GM23248 (cell line): ENCODE measurements around the gene SUN2. TPM values are rescaled to one million over a fixed set of nuclear protein-coding genes. Genes with fewer than 3 reads are reported as not detected.
A peak's percentile ranks its signal among the peaks of the same experiment; 100 is the strongest.

Source experiments
- DNase-seq: peaks from one replicate; pipeline ENCODE4 v3.0.0-alpha.2; 2015
- H2AFZ ChIP-seq: fragments of 200-600 bp; sonication (generic); 2 replicates; pipeline ENCODE4 v1.6.1; 2016; ENCODE audit warnings: antibody characterized with exemption
- H3F3A ChIP-seq: fragments of 200-600 bp; sonication (generic); 2 replicates; pipeline ENCODE4 v1.6.1; 2016; ENCODE audit warnings: mild to moderate bottlenecking, antibody characterized with exemption, mixed run types; ENCODE audit not compliant: insufficient read depth
- H3K27ac ChIP-seq: fragments of 200-600 bp; sonication (generic); 2 replicates; pipeline ENCODE4 v1.5.1; 2016; ENCODE audit warnings: mild to moderate bottlenecking
- H3K27me3 ChIP-seq: fragments of 200-600 bp; sonication (generic); replicated peaks from 2 replicates; pipeline ENCODE4 v1.6.1; 2016; ENCODE audit warnings: mild to moderate bottlenecking; ENCODE audit not compliant: insufficient read depth
- H3K36me3 ChIP-seq: fragments of 200-600 bp; sonication (generic); 2 replicates; pipeline ENCODE4 v1.6.1; 2016; ENCODE audit warnings: low read depth, mild to moderate bottlenecking
- H3K4me1 ChIP-seq: fragments of 200-600 bp; sonication (generic); 2 replicates; pipeline ENCODE4 v1.6.1; 2016; ENCODE audit warnings: mild to moderate bottlenecking; ENCODE audit not compliant: insufficient read depth
- H3K4me2 ChIP-seq: fragments of 200-600 bp; sonication (generic); one replicate; pipeline ENCODE4 v1.6.1; 2016; ENCODE audit warnings: mild to moderate bottlenecking; ENCODE audit not compliant: unreplicated experiment
- H3K4me3 ChIP-seq: fragments of 200-600 bp; sonication (generic); 2 replicates; pipeline ENCODE4 v1.5.1; 2016; ENCODE audit warnings: mild to moderate bottlenecking
- H3K79me2 ChIP-seq: fragments of 200-600 bp; sonication (generic); 2 replicates; pipeline ENCODE4 v1.6.1; 2016; ENCODE audit warnings: mild to moderate bottlenecking; ENCODE audit not compliant: insufficient read depth
- H3K9ac ChIP-seq: fragments of 200-600 bp; sonication (generic); 2 replicates; pipeline ENCODE4 v1.6.1; 2016; ENCODE audit warnings: mild to moderate bottlenecking
- H3K9me2 ChIP-seq: fragments of 200-600 bp; sonication (generic); 2 replicates; pipeline ENCODE4 v1.6.1; 2016; ENCODE audit warnings: mixed run types, mild to moderate bottlenecking, moderate library complexity; ENCODE audit not compliant: insufficient read depth
- H3K9me3 ChIP-seq: fragments of 200-600 bp; sonication (generic); one replicate; pipeline ENCODE4 v1.6.1; 2017; ENCODE audit warnings: low read depth
- H4K20me1 ChIP-seq: fragments of 200-600 bp; sonication (generic); 2 replicates; pipeline ENCODE4 v1.6.0; 2016; ENCODE audit not compliant: insufficient read depth
- EZH2 ChIP-seq: fragments of 200-600 bp; sonication (generic); IDR thresholded peaks from 2 replicates; pipeline ENCODE4 v1.6.1; 2018; ENCODE audit warnings: antibody characterized with exemption, mild to moderate bottlenecking; ENCODE audit not compliant: insufficient read depth, poor library complexity, severe bottlenecking
- EZH2phosphoT487 ChIP-seq: fragments of 200-600 bp; sonication (generic); IDR thresholded peaks from 2 replicates; pipeline ENCODE4 v1.6.1; 2018; ENCODE audit warnings: antibody characterized with exemption, moderate library complexity, mild to moderate bottlenecking, low read depth; ENCODE audit not compliant: insufficient read depth
- WGBS, 2 experiments: methylation state at CpG; one replicate each; pipeline ENCODE4 v1.1.6; 2015 to 2017; ENCODE audit warnings: low lambda C conversion rate in 2 of 2, low coverage in 1 of 2; ENCODE audit errors: missing lambda C conversion rate in 2 of 2; 5-methylcytosine and 5-hydroxymethylcytosine counted together
- in situ Hi-C: fragments of 300-500 bp; cut with MboI; formaldehyde crosslinking; loops from 2 replicates; pipeline ENCODE4 v1.15.0; 2020
- polyA plus RNA-seq: library from polyadenylated mRNA; unstranded; fragments of >200 nt; fragmentation: Nextera tagmentation; extraction: Ambion mirVana; gene quantifications from 2 replicates; pipeline ENCODE4 v1.2.1, GENCODE V29; 2016
- total RNA-seq: library from RNA; depleted of rRNA; stranded (reverse); fragments of >200 nt; shearing (Covaris generic); gene quantifications from 2 replicates; pipeline ENCODE4 v1.2.3, GENCODE V29; 2014

The SUN2 gene
- total and polyA plus RNA-seq, 2 experiments from 2014 or later: 47.9 to 146 TPM

DNA sequence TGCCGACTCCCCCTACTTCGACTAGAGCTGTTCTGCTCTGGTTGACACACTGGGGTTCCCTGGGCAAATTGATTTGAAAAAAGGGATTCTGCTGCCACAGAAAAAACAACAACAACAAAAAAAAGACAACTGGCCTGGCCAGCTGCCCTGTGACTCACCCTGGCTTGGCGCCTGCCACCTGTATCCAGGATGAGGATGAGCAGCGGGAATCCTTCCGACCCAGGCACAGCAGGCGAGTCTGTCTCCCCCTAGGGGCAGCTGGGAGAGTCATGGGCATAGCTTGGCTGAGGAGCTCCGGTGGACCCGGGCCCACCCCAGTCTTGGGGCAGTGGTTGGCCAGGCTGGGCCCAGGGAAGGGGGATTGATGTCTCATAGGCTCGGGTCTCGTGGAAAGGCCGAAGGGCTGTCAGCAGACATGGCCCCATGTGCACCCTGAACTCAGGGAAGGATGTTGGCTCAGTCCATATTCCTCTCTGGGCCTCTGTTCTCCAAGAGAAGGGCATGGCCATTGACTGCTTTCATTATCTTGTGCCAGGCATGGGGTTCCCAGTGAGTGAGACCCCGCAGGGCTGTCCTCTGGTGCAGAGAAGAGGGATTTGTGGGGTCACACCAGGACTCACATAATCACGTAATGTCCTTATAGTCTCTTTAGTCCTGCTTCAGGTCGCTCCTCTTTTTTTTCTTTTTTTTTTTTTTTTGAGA, 10.4 kb upstream of the SUN2 start:
- no peak for TF ChIP-seq EZH2phosphoT487
- no peak for TF ChIP-seq EZH2
- in situ Hi-C loops: no loop called here
- Histone ChIP-seq H2AFZ (no peak overlapping the region), H3K9me2 (no peaks in the 10 kb centered on the region), H3K9ac (no peak overlapping the region), H3K27me3 (no peaks in the 10 kb centered on the region), H3K4me2 (no peak overlapping the region), H3K36me3 (no peaks in the 10 kb centered on the region), H3K27ac (no peak overlapping the region), H3F3A (0 out of 2 replicates have a peak, but pooled peaks cover 13% of the 10 kb centered on the region), H3K4me1 (peaks cover 12% of the 10 kb centered on the region), H3K4me3 (no peak overlapping the region), H4K20me1 (no peaks in the 10 kb centered on the region), H3K9me3 (no peaks in the 10 kb centered on the region), H3K79me2 (no peaks in the 10 kb centered on the region)
- 47 to 52% methylated on average over 14 of the region's 14 CpGs for WGBS, 2 experiments
- peak; percentile 84 for DNase-seq

DNA sequence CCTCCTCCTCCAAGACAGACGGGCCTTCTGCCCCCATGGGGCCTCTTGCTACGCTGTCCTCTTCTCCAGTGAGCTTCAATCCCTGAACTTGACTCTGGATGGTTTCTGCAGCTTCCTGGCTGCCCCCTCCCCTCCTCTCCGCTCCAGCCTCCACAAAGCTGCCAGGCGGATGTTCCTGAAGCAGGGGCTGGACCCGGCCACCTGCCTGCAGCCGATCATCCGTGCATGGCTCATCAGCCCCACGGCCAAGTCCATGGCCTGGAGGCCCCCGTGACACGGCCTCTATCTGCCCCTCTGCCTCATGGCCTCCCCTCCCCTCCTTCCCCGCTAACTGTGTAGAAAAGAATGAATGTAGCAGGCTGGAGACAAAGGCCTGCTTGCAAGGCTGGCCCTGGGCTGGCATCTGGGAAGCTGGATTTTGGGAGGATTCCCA, 6.8 kb upstream of the SUN2 start:
- H4K20me1 ChIP-seq: no peaks in the 10 kb centered on the region
- H3K9me2 ChIP-seq: no peaks in the 10 kb centered on the region
- 0 out of 2 replicates have a peak, but pooled peaks cover 13% of the 10 kb centered on the region for H3F3A ChIP-seq
- H3K9ac ChIP-seq: no peak overlapping the region
- H3K4me1 ChIP-seq: peaks cover 12% of the 10 kb centered on the region
- H2AFZ ChIP-seq: no peak overlapping the region
- H3K79me2 ChIP-seq: no peaks in the 10 kb centered on the region
- H3K4me3 ChIP-seq: no peak overlapping the region
- WGBS, 2 experiments: 63 to 74% methylated on average over 9 to 11 of the region's 11 CpGs
- DNase-seq: no peak
- no peaks in the 10 kb centered on the region for H3K9me3 ChIP-seq
- H3K27ac ChIP-seq: no peak overlapping the region
- H3K4me2 ChIP-seq: no peak overlapping the region
- in situ Hi-C loops: no loop called here
- H3K27me3 ChIP-seq: no peaks in the 10 kb centered on the region
- H3K36me3 ChIP-seq: no peaks in the 10 kb centered on the region
- TF ChIP-seq EZH2 (no peak), EZH2phosphoT487 (no peak)

GRCh38 chr22:38761202-38762162, 5.7 kb upstream of the SUN2 start:
- 0 out of 2 replicates have a peak, but pooled peaks cover 13% of the 10 kb centered on the region for H3F3A ChIP-seq
- no peak overlapping the region for H3K27ac ChIP-seq
- DNase-seq: no peak
- no peak overlapping the region for H3K4me3 ChIP-seq
- H3K4me2 ChIP-seq: no peak overlapping the region
- TF ChIP-seq EZH2 (no peak), EZH2phosphoT487 (no peak)
- H3K79me2 ChIP-seq: no peaks in the 10 kb centered on the region
- H3K27me3 ChIP-seq: no peaks in the 10 kb centered on the region
- H2AFZ ChIP-seq: no peak overlapping the region
- H4K20me1 ChIP-seq: no peaks in the 10 kb centered on the region
- H3K9me2 ChIP-seq: no peaks in the 10 kb centered on the region
- H3K9ac ChIP-seq: no peak overlapping the region
- H3K36me3 ChIP-seq: no peaks in the 10 kb centered on the region
- 73 to 74% methylated on average over 20 of the region's 20 CpGs for WGBS, 2 experiments
- H3K9me3 ChIP-seq: no peaks in the 10 kb centered on the region
- peaks cover 12% of the 10 kb centered on the region for H3K4me1 ChIP-seq
- in situ Hi-C loops: no loop called here

- TF ChIP-seq EZH2 (no peak), EZH2phosphoT487 (no peak)
- 83 to 86% methylated on average over 12 of the region's 12 CpGs for WGBS, 2 experiments
- Histone ChIP-seq H3K9ac (no peak overlapping the region), H3K79me2 (no peaks in the 10 kb centered on the region), H3K4me3 (no peak overlapping the region), H3K27ac (no peak overlapping the region), H3K36me3 (no peaks in the 10 kb centered on the region), H3K9me3 (no peaks in the 10 kb centered on the region), H2AFZ (no peak overlapping the region), H3K4me1 (peaks cover 12% of the 10 kb centered on the region), H3K9me2 (no peaks in the 10 kb centered on the region), H3F3A (0 out of 2 replicates have a peak, but pooled peaks cover 10% of the 10 kb centered on the region), H3K27me3 (no peaks in the 10 kb centered on the region), H3K4me2 (no peak overlapping the region), H4K20me1 (no peaks in the 10 kb centered on the region)
- in situ Hi-C loops: no loop called here
- peak; percentile 52 for DNase-seq
Measured at GRCh38 chr22:38760477-38761201, 4.8 kb upstream of the SUN2 start.
